ENCODE results near the gene DDX51.

The DDX51 gene

GRCh38 chr12:132127041-132127440 lies 17.1 kb downstream of the DDX51 start:
- Histone ChIP-seq H3K4me2 (ENCODE audit: low read length) (no peak overlapping the region), H3K27me3 (ENCODE audit: control insufficient read depth, insufficient read depth, low read length) (no peaks in the 10 kb centered on the region), H3K4me3 (ENCODE audit: low read length) (no peak overlapping the region), H3K36me3 (ENCODE audit: insufficient read depth, low read length) (peaks cover 63% of the 10 kb centered on the region), H3K9ac (ENCODE audit: low read depth, low read length) (no peak overlapping the region), H3K4me1 (ENCODE audit: control insufficient read depth, insufficient read depth, low read length) (no peaks in the 10 kb centered on the region), H3K9me3 (replicated peaks; ENCODE audit: low read length) (no peaks in the 10 kb centered on the region)

GRCh38 chr12:132125736-132126135 lies 18.4 kb downstream of the DDX51 start:
- Histone ChIP-seq H3K4me1 (ENCODE audit: control insufficient read depth, insufficient read depth, low read length) (no peaks in the 10 kb centered on the region), H3K36me3 (ENCODE audit: insufficient read depth, low read length) (peaks cover 63% of the 10 kb centered on the region), H3K4me2 (ENCODE audit: low read length) (no peak overlapping the region), H3K9ac (ENCODE audit: low read depth, low read length) (no peak overlapping the region), H3K9me3 (replicated peaks; ENCODE audit: low read length) (no peaks in the 10 kb centered on the region), H3K4me3 (ENCODE audit: low read length) (no peak overlapping the region), H3K27me3 (ENCODE audit: control insufficient read depth, insufficient read depth, low read length) (no peaks in the 10 kb centered on the region)

GRCh38 chr12:132124766-132125425 lies 19.2 kb downstream of the DDX51 start:
- H3K27me3 ChIP-seq (ENCODE audit: control insufficient read depth, insufficient read depth, low read length), result no peaks in the 10 kb centered on the region
- no peak overlapping the region for H3K4me2 ChIP-seq (ENCODE audit: low read length)
- H3K9ac ChIP-seq (ENCODE audit: low read depth, low read length), result no peak overlapping the region
- no peak overlapping the region for H3K4me3 ChIP-seq (ENCODE audit: low read length)
- H3K4me1 ChIP-seq (ENCODE audit: control insufficient read depth, insufficient read depth, low read length), result no peaks in the 10 kb centered on the region
- no peaks in the 10 kb centered on the region for H3K9me3 ChIP-seq (replicated peaks; ENCODE audit: low read length)
- peaks cover 63% of the 10 kb centered on the region for H3K36me3 ChIP-seq (ENCODE audit: insufficient read depth, low read length)

- Histone ChIP-seq H3K9me3 (replicated peaks; ENCODE audit: low read length) (no peaks in the 10 kb centered on the region), H3K36me3 (ENCODE audit: insufficient read depth, low read length) (peaks cover 60% of the 10 kb centered on the region), H3K27me3 (ENCODE audit: control insufficient read depth, insufficient read depth, low read length) (no peaks in the 10 kb centered on the region), H3K4me3 (ENCODE audit: low read length) (no peak overlapping the region), H3K9ac (ENCODE audit: low read depth, low read length) (no peak overlapping the region), H3K4me2 (ENCODE audit: low read length) (no peak overlapping the region), H3K4me1 (ENCODE audit: control insufficient read depth, insufficient read depth, low read length) (no peaks in the 10 kb centered on the region)
These were observed 20.0 kb downstream of the DDX51 start for GRCh38 chr12:132123970-132124765.

GRCh38 chr12:132121283-132121682 lies 22.8 kb downstream of the DDX51 start:
- Histone ChIP-seq H3K4me3 (ENCODE audit: low read length) (no peak overlapping the region), H3K9ac (ENCODE audit: low read depth, low read length) (no peak overlapping the region), H3K9me3 (replicated peaks; ENCODE audit: low read length) (no peaks in the 10 kb centered on the region), H3K4me1 (ENCODE audit: control insufficient read depth, insufficient read depth, low read length) (no peaks in the 10 kb centered on the region), H3K36me3 (ENCODE audit: insufficient read depth, low read length) (peaks cover 48% of the 10 kb centered on the region), H3K4me2 (ENCODE audit: low read length) (no peak overlapping the region), H3K27me3 (ENCODE audit: control insufficient read depth, insufficient read depth, low read length) (no peaks in the 10 kb centered on the region)

- Histone ChIP-seq H3K9ac (ENCODE audit: low read depth, low read length) (no peak overlapping the region), H3K4me2 (ENCODE audit: low read length) (no peak overlapping the region), H3K4me3 (ENCODE audit: low read length) (no peak overlapping the region), H3K9me3 (replicated peaks; ENCODE audit: low read length) (no peaks in the 10 kb centered on the region), H3K4me1 (ENCODE audit: control insufficient read depth, insufficient read depth, low read length) (no peaks in the 10 kb centered on the region), H3K27me3 (ENCODE audit: control insufficient read depth, insufficient read depth, low read length) (no peaks in the 10 kb centered on the region), H3K36me3 (ENCODE audit: insufficient read depth, low read length) (peaks cover 45% of the 10 kb centered on the region)
These were observed 25.2 kb downstream of the DDX51 start for GRCh38 chr12:132118876-132119275.

- Histone ChIP-seq H3K4me2 (ENCODE audit: low read length) (no peak overlapping the region), H3K9me3 (replicated peaks; ENCODE audit: low read length) (no peaks in the 10 kb centered on the region), H3K36me3 (ENCODE audit: insufficient read depth, low read length) (peaks cover 53% of the 10 kb centered on the region), H3K4me1 (ENCODE audit: control insufficient read depth, insufficient read depth, low read length) (no peaks in the 10 kb centered on the region), H3K9ac (ENCODE audit: low read depth, low read length) (no peak overlapping the region), H3K4me3 (ENCODE audit: low read length) (no peak overlapping the region), H3K27me3 (ENCODE audit: control insufficient read depth, insufficient read depth, low read length) (no peaks in the 10 kb centered on the region)
These were observed 26.6 kb downstream of the DDX51 start for GRCh38 chr12:132117558-132117875.

GRCh38 chr12:132116709-132117557 lies 27.2 kb downstream of the DDX51 start:
- no peaks in the 10 kb centered on the region for H3K4me1 ChIP-seq (ENCODE audit: control insufficient read depth, insufficient read depth, low read length)
- peaks cover 47% of the 10 kb centered on the region for H3K36me3 ChIP-seq (ENCODE audit: insufficient read depth, low read length)
- no peaks in the 10 kb centered on the region for H3K27me3 ChIP-seq (ENCODE audit: control insufficient read depth, insufficient read depth, low read length)
- no peaks in the 10 kb centered on the region for H3K9me3 ChIP-seq (replicated peaks; ENCODE audit: low read length)
- no peak overlapping the region for H3K4me2 ChIP-seq (ENCODE audit: low read length)
- no peak overlapping the region for H3K9ac ChIP-seq (ENCODE audit: low read depth, low read length)
- H3K4me3 ChIP-seq (ENCODE audit: low read length), result no peak overlapping the region

- H3K36me3 ChIP-seq (ENCODE audit: insufficient read depth, low read length), result peaks cover 47% of the 10 kb centered on the region
- no peaks in the 10 kb centered on the region for H3K27me3 ChIP-seq (ENCODE audit: control insufficient read depth, insufficient read depth, low read length)
- no peak overlapping the region for H3K4me2 ChIP-seq (ENCODE audit: low read length)
- H3K9me3 ChIP-seq (replicated peaks; ENCODE audit: low read length), result no peaks in the 10 kb centered on the region
- no peak overlapping the region for H3K4me3 ChIP-seq (ENCODE audit: low read length)
- no peaks in the 10 kb centered on the region for H3K4me1 ChIP-seq (ENCODE audit: control insufficient read depth, insufficient read depth, low read length)
- H3K9ac ChIP-seq (ENCODE audit: low read depth, low read length), result no peak overlapping the region
These were observed 28.6 kb downstream of the DDX51 start for GRCh38 chr12:132115500-132115899.

GRCh38 chr12:132114667-132115066 lies 29.5 kb downstream of the DDX51 start:
- Histone ChIP-seq H3K27me3 (ENCODE audit: control insufficient read depth, insufficient read depth, low read length) (no peaks in the 10 kb centered on the region), H3K36me3 (ENCODE audit: insufficient read depth, low read length) (peaks cover 52% of the 10 kb centered on the region), H3K4me1 (ENCODE audit: control insufficient read depth, insufficient read depth, low read length) (no peaks in the 10 kb centered on the region), H3K9ac (ENCODE audit: low read depth, low read length) (no peak overlapping the region), H3K9me3 (replicated peaks; ENCODE audit: low read length) (no peaks in the 10 kb centered on the region), H3K4me2 (ENCODE audit: low read length) (no peak overlapping the region), H3K4me3 (ENCODE audit: low read length) (no peak overlapping the region)

GRCh38 chr12:132111654-132112304 lies 32.3 kb downstream of the DDX51 start:
- Histone ChIP-seq H3K4me3 (ENCODE audit: low read length) (no peak overlapping the region), H3K9ac (ENCODE audit: low read depth, low read length) (no peak overlapping the region), H3K9me3 (replicated peaks; ENCODE audit: low read length) (no peaks in the 10 kb centered on the region), H3K4me2 (ENCODE audit: low read length) (no peak overlapping the region), H3K36me3 (ENCODE audit: insufficient read depth, low read length) (peaks cover 54% of the 10 kb centered on the region), H3K27me3 (ENCODE audit: control insufficient read depth, insufficient read depth, low read length) (no peaks in the 10 kb centered on the region), H3K4me1 (ENCODE audit: control insufficient read depth, insufficient read depth, low read length) (peaks cover 1% of the 10 kb centered on the region)

Data from skeletal muscle satellite cell (primary cell).